A375 (cell line): ENCODE results near the gene ALAD. TPM values are rescaled to one million over a fixed set of nuclear protein-coding genes. Genes with fewer than 3 reads are reported as not detected.

ENCODE experiments used
- total RNA-seq: library from RNA; depleted of rRNA; stranded (reverse); fragments of >200 nt; shearing (Covaris generic); gene quantifications from 2 replicates; pipeline ENCODE4 v1.2.3, GENCODE V29; 2014; rRNA removed

The ALAD gene
- total RNA-seq = 14.2 and 16.2 TPM in 2 replicates

DNA sequence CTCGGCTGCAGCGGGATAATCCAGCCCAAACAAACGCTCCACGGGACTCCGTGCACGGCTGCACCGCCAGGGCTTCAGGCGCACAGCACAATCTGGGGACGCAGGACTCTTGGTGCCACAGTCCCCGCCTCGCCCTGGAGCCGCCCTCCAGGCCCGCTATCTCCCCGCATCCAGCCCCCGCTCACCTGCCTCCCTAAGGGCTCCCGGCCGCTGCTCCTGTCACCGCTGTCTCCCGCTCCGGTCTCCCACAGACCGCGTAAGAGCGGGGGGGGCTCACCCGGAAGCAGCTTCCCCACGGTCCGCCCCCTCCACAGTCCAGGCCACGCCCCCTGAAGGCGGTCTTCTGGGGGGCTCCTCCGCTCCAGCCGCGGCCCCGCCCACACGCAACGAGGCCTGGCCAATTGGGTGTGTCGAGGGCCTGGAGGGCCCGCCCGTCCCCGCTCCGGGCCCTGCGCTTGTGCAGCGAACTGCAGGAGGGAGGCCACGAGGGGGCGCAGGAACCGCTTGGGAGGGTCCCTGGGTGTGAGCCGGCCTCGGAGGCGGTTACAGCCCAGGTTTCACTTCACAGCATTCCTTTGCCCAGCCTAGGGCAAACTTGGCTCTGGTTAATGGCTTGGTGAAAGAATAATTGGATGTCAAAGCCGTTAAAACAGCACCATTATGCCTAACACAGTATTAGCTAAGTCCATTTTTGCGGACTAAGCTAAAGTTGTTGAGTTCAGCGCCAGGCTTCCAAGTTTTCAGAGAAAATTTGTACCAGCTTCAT is at the start of gene ALAD:
TSS of gene ALAD (minus strand) at position 258 of the 766 bp plus-strand sequence. CDS start 7,725 bp downstream, outside the sequence.

DNA sequence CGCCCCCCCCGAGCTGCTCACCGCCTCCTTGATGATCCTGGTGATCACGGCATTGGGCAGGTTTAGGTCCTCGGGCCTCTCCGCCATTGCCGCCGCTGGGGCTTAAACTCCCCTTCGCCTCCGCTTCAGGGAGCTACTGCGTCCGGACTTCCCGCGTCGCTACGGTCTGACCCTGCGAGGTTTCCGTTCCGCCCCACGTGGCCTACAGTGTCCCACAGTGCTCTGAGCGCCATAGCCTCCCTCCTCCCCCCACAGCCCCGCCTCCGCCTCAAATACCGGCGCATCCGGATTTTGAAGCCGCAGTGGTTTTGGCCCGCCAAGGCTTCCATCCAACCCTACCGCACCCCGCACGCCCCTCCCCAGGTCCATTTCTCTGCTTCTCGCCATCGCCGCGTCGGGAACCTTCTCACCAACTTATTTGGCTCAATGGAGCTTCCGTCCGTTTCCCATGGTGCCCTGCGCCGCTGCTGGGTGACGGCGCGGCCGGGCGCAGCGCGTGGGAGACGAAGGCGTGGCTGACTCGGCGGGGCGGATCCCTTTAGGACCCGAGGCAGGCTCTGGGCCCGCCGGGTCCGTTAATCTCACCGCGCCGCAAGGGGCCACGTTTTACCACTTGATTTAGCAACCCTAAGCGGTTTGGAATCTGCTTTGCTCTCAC is 9.3 kb upstream of the ALAD start, which contains the start of the genes C9orf43 and POLE3:
TSS of gene C9orf43 (plus strand) at position 541 of the 658 bp plus-strand sequence. CDS start 2,747 bp downstream, outside the sequence.
TSS of gene POLE3 (minus strand) at position 469 of the 658 bp plus-strand sequence. CDS start at position 87, 382 bp downstream.

DNA sequence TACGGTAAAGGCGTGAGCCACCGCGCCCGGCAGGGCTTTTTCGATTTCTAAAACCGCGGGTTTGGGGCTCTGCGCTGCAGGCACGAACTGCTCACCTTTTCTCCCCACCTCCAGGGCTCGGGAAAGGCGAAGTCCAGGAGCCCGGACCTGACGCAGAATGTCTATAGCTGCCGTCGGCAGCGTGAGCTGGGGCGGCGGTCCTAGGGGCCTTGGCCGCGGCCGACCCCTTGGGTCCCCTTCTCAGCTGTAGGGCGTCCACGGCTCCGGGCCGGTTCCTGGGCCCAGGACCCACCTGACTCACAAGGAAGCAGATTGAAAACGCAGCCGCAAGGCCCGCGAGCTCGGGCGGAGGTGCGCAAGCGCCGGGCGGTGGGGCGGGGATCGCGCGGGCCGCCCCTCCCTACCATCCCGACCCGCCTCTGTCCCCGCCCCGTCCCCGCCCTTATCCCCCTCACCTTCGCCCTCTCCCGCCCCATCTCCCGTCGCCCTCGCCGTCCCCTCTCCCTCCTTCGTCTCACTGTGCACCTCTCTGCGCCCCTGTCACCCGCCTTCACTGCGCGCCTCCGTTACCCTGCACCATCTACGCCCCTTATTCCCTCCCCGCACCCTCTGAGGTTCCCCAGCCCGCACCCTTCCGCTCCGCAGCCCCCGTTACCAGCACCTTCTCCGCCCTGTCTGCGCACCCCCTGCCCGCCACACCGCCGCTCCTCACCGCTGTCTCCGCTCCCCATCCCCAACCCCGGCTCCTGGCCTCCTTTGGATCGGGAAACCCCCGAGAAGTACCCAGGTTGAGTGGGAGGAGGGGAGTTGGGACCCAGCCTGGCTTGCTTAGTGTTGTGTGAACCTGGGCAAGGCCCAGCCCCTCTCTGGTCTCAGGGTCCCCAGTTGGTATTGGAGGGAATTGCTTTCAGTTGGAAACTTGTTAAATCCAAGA is 24.2 kb downstream of the ALAD start, which contains the start of gene HDHD3:
TSS of gene HDHD3 (minus strand) at position 353 of the 934 bp plus-strand sequence. CDS start 2,632 bp downstream, outside the sequence.

DNA sequence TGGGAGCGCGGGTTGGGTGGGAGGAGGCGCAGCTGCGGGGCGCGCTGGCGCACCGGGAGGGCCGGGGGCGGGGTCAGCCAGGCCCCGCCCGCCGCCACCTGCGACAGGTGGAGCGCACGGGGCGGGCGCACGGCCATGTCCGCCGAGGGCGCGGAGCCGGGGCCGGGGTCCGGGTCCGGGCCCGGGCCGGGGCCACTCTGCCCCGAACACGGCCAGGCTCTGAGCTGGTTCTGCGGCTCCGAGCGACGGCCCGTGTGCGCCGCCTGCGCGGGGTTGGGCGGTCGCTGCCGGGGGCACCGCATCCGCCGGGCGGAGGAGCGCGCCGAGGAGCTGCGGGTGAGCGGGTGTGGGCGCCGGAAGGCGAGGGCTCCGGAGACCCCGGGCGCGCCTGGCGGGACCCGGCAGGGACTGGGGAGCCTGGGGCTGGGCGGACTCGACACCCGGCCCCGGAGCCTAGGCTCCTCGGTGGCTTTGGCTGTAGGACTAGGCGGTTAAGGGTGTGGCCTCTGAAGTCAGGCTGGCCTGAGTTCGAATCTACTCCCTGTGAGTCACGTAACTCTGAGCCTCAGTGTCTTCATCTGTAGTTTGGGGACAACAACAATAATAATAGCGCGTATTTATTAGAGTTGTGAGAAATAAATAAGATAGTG is 51.5 kb downstream of the ALAD start, which contains the start of gene BSPRY:
TSS of gene BSPRY (plus strand) at position 97 of the 650 bp plus-strand sequence. CDS start at position 136, 39 bp downstream.

DNA sequence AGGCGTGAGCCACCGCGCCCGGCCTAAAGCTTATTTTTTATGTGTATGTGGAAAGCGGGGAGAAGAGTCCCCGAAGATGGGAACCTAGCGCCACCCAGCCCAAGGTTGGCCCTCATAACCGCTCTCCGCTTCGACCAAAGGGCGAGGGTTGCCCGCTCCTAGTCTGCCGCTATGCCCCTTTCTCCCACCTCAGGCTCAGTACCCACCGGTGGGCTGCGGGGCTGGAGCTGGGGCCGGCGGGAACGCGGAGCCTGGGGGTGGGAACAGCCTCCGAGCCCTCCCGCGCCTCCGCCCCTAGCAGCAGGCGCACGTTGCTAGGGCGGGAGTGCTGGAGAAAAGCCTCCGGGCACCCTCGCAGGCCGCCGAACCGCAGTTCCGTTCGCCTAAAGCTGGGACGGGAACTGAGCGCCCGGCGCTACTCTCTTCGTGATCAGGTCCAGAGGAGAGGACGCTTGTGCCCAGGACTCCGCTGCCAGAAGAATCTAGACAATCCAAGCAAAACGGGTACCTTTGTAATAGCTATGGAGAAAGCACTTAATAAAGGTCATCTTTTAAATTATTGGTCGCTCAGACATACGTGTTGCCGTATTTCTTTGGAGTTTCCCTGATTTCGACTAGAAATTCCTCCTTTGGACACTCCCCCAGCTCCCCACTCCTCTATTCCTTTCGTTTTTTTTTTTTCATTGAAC is 60.9 kb downstream of the ALAD start, which contains the start of gene WDR31:
TSS of gene WDR31 (minus strand) at position 265 of the 689 bp plus-strand sequence. CDS start 8,253 bp downstream, outside the sequence.

Other genes with a start within 250 kb of the ALAD start
- 16.3 and 19.4 TPM in 2 replicates for gene FKBP15, start 180.0 kb downstream of the ALAD start, total RNA-seq
- gene SLC31A1, start 179.7 kb downstream of the ALAD start, total RNA-seq = 20.7 and 25.4 TPM in 2 replicates
- gene CDC26, start 125.7 kb downstream of the ALAD start, total RNA-seq = 40.4 and 53.9 TPM in 2 replicates
- 54.8 and 67.0 TPM in 2 replicates for gene PRPF4, start 125.6 kb downstream of the ALAD start, total RNA-seq
- gene RNF183, start 97.9 kb downstream of the ALAD start, total RNA-seq = not detected in 2 replicates
- gene WDR31, start 61.0 kb downstream of the ALAD start, total RNA-seq = 1.2 and 1.3 TPM in 2 replicates
- not detected in 2 replicates for gene BSPRY, start 51.7 kb downstream of the ALAD start, total RNA-seq
- 7.3 and 9.9 TPM in 2 replicates for gene HDHD3, start 24.3 kb downstream of the ALAD start, total RNA-seq
- 70.6 and 80.4 TPM in 2 replicates for gene POLE3, start 9.4 kb upstream of the ALAD start, total RNA-seq
- gene C9orf43, start 9.5 kb upstream of the ALAD start, total RNA-seq = 0.42 and 0.45 TPM in 2 replicates
- gene RGS3, start 62.4 kb upstream of the ALAD start, total RNA-seq = 51.3 and 57.2 TPM in 2 replicates